GM12878 (cell line): ENCODE data around the gene WWOX. TPM values are rescaled to one million over a fixed set of nuclear protein-coding genes. Genes with fewer than 3 reads are reported as not detected.

Experiments used
- ATAC-seq: fragments of 200-7000 bp; cut with Tn5 transposase; 3 replicates; pipeline ENCODE4 v1.9.1; 2020; ENCODE audit warnings: mild to moderate bottlenecking, moderate library complexity
- BruUV-seq: library from RNA; stranded (reverse); fragments of 400-500 nt; replicated peaks from 2 replicates; lab custom pipeline; 2021; lab: Mats Ljungman, UMichigan
- CTCF ChIA-PET: fragments of 300-600 bp; sonication (Branson Sonifier 250); formaldehyde crosslinking; extraction: SDS; loops from one replicate; lab custom pipeline; 2021; ENCODE audit warnings: inconsistent platforms; lab: Yijun Ruan, JAX
- POLR2A ChIA-PET: fragments of 350-600 bp; formaldehyde crosslinking; extraction: SDS; loops from one replicate; lab custom pipeline; 2021; ENCODE audit warnings: inconsistent platforms; lab: Charles Lee
- RAD21 ChIA-PET: fragments of 300-600 bp; sonication (Branson Sonifier 250); formaldehyde crosslinking; loops from one replicate; lab custom pipeline; 2023; ENCODE audit warnings: antibody characterized with exemption; ENCODE audit not compliant: unreplicated experiment; lab: Charles Lee
- SMC1A ChIA-PET: fragments of 300-600 bp; sonication (Branson Sonifier 250); formaldehyde crosslinking; loops from one replicate; lab custom pipeline; 2023; ENCODE audit not compliant: unreplicated experiment, uncharacterized antibody; lab: Charles Lee
- DNase-seq: peaks from one replicate; pipeline ENCODE4 v3.0.0-alpha.2; 2011; ENCODE audit warnings: low read depth, low spot score
- FAIRE-seq: peaks from 3 replicates; lab custom pipeline; 2011; peaks lifted over from hg19 to GRCh38; lab: Jason Lieb, UNC
- H2AFZ ChIP-seq: 2 replicates; pipeline ENCODE4 v1.6.0; 2011; ENCODE audit warnings: low read depth, low read length, control low read depth; ENCODE audit not compliant: control insufficient read depth
- H3K27ac ChIP-seq: 2 replicates; pipeline ENCODE4 v1.5.1; 2011; ENCODE audit warnings: control low read depth; ENCODE audit not compliant: control insufficient read depth, insufficient read depth
- H3K27me3 ChIP-seq, 2 experiments: replicated peaks in 1 of 2; 2 replicates each; pipeline versions ENCODE4 v1.6.0 to v1.6.1; 2011; ENCODE audit warnings: low read length in 1 of 2; ENCODE audit not compliant: control insufficient read depth in 2 of 2, insufficient read depth in 2 of 2
- H3K36me3 ChIP-seq, 2 experiments: 2 replicates each; pipeline ENCODE4 v1.5.1; 2011; ENCODE audit warnings: low read length in 1 of 2; ENCODE audit not compliant: control insufficient read depth in 2 of 2, insufficient read depth in 2 of 2
- H3K4me1 ChIP-seq: 2 replicates; pipeline ENCODE4 v1.6.1; 2011; ENCODE audit warnings: mild to moderate bottlenecking, low read length, moderate library complexity, mixed read lengths; ENCODE audit not compliant: control insufficient read depth, insufficient read depth
- H3K4me2 ChIP-seq: 2 replicates; pipeline ENCODE4 v1.6.0; 2011; ENCODE audit warnings: control low read depth; ENCODE audit not compliant: control insufficient read depth, insufficient read depth
- H3K4me3 ChIP-seq: fragments of 200-600 bp; sonication (generic); 2 replicates; pipeline ENCODE4 v1.5.1; 2016
- H3K79me2 ChIP-seq: 2 replicates; pipeline ENCODE4 v1.6.0; 2011; ENCODE audit warnings: low read length; ENCODE audit not compliant: control insufficient read depth, insufficient read depth
- H3K9ac ChIP-seq: 2 replicates; pipeline ENCODE4 v1.8.0; 2011; ENCODE audit warnings: low read length, control low read depth, mixed read lengths; ENCODE audit not compliant: control insufficient read depth, insufficient read depth
- H3K9me3 ChIP-seq: replicated peaks from 3 replicates; pipeline ENCODE4 v1.5.1; 2011; ENCODE audit warnings: mild to moderate bottlenecking, low read length; ENCODE audit not compliant: control insufficient read depth, insufficient read depth
- H4K20me1 ChIP-seq: 2 replicates; pipeline ENCODE4 v1.6.0; 2011; ENCODE audit not compliant: control insufficient read depth, insufficient read depth
- EGR1 ChIP-seq, 2 experiments: IDR thresholded peaks; 1 replicate in 1 of 2; 2 replicates in 1 of 2; pipeline ENCODE4 v1.6.1; 2011 to 2012; ENCODE audit warnings: low read depth in 2 of 2, low read length in 2 of 2, borderline replicate concordance in 1 of 2, mild to moderate bottlenecking in 1 of 2, moderate library complexity in 1 of 2
- IRF5 ChIP-seq: fragments of 450-650 bp; IDR thresholded peaks from 2 replicates; pipeline ENCODE4 v1.6.1; 2017; ENCODE audit warnings: borderline replicate concordance
- PAX8 ChIP-seq: fragments of 450-650 bp; IDR thresholded peaks from 2 replicates; pipeline ENCODE4 v1.6.1; 2017; ENCODE audit warnings: mild to moderate bottlenecking, moderate library complexity
- PML ChIP-seq: IDR thresholded peaks from 2 replicates; pipeline ENCODE4 v1.6.1; 2012; ENCODE audit warnings: low read length, inconsistent platforms
- SMAD5 ChIP-seq: IDR thresholded peaks from 2 replicates; pipeline ENCODE4 v1.6.1; 2016; ENCODE audit warnings: antibody characterized with exemption, low read depth
- SMARCA5 ChIP-seq: fragments of 450-650 bp; IDR thresholded peaks from 2 replicates; pipeline ENCODE4 v1.6.1; 2017; ENCODE audit warnings: mild to moderate bottlenecking
- SPI1 ChIP-seq: IDR thresholded peaks from 2 replicates; pipeline ENCODE4 v1.6.1; 2011; ENCODE audit warnings: low read depth, mild to moderate bottlenecking, low read length, moderate library complexity, borderline replicate concordance; ENCODE audit not compliant: insufficient read depth
- SREBF2 ChIP-seq: IDR thresholded peaks from 2 replicates; pipeline ENCODE4 v1.6.1; 2012; ENCODE audit warnings: mild to moderate bottlenecking, low read length
- ZNF207 ChIP-seq: fragments of 450-650 bp; IDR thresholded peaks from 2 replicates; pipeline ENCODE4 v1.6.1; 2014; ENCODE audit warnings: antibody characterized with exemption, mild to moderate bottlenecking, borderline replicate concordance
- ZNF274 ChIP-seq: IDR thresholded peaks from one replicate; pipeline ENCODE4 v1.8.0; 2011; ENCODE audit not compliant: insufficient read length, insufficient read depth
- ZNF622 ChIP-seq: fragments of 450-650 bp; IDR thresholded peaks from 2 replicates; pipeline ENCODE4 v1.6.1; 2017; ENCODE audit warnings: mild to moderate bottlenecking, inconsistent platforms
- WGBS: methylation state at CpG from one replicate; pipeline ENCODE4 v1.1.6; 2016; ENCODE audit warnings: low lambda C conversion rate; ENCODE audit not compliant: insufficient replicate concordance, insufficient coverage; ENCODE audit errors: missing lambda C conversion rate; 5-methylcytosine and 5-hydroxymethylcytosine counted together
- in situ Hi-C: fragments of 300-500 bp; cut with MboI; formaldehyde crosslinking; loops from 9 replicates; pipeline ENCODE4 v1.14.3; 2018; ENCODE audit warnings: mixed read lengths
- intact Hi-C: fragments of 100-400 bp; cut with micrococcal nuclease; formaldehyde crosslinking; loops from one replicate; pipeline ENCODE4 v1.14.2; 2022; ENCODE audit not compliant: unreplicated experiment
- polyA plus RNA-seq, 11 experiments: library from polyadenylated mRNA; depleted of rRNA in 4 of 11; unstranded in 6 of 11; stranded (reverse) in 5 of 11; fragments of >200 nt; fragmentation: Nextera tagmentation in 4 of 11; fragmentation: Illumina TruSeq in 1 of 11; extraction: Ambion mirVana in 4 of 11; extraction: Trizol in 1 of 11; gene quantifications; 1 replicate in 1 of 11; 2 replicates in 10 of 11; pipeline versions ENCODE4 v1.2.1 to v1.2.3, GENCODE V29; 2011 to 2016; ENCODE audit warnings: inconsistent platforms in 2 of 11, missing spikeins in 2 of 11, low read depth in 1 of 11
- total RNA-seq, 4 experiments: library from RNA; depleted of rRNA in 3 of 4; stranded (reverse); fragments of >200 nt in 3 of 4; fragmentation: Illumina TruSeq in 1 of 4; extraction: Trizol in 1 of 4; gene quantifications; 2 replicates each; pipeline versions ENCODE4 v1.2.1 to v1.2.3, GENCODE V29; 2013 to 2021
- TF ChIP-seq, protein P1 (sequence below): fragments of 450-650 bp; IDR thresholded peaks from 2 replicates; pipeline ENCODE4 v1.6.1; 2017; ENCODE audit warnings: mild to moderate bottlenecking, moderate library complexity

WWOX gene
- total and polyA plus RNA-seq, 10 of the 15 experiments (the other 5 are each of a cell fraction or from before 2014, with no cell fraction given) = 2.8 to 24.4 (median 17.8) TPM

- ATAC-seq = no peak
- no peak overlapping the region for H3K9ac ChIP-seq
- DNase-seq = no peak
- no peaks in the 10 kb centered on the region for H3K27me3 ChIP-seq
- H3K9me3 ChIP-seq = no peaks in the 10 kb centered on the region
- no peak overlapping the region for H3K4me2 ChIP-seq
- TF ChIP-seq PML = no peak
- TF ChIP-seq ZNF274 = no peak
- WGBS = 22% methylated on average over 4 of the region's 4 CpGs
- intact Hi-C loops (no loop called here), in situ Hi-C loops (no loop called here)
- H3K4me1 ChIP-seq = no peaks in the 10 kb centered on the region
- no peak overlapping the region for H3K4me3 ChIP-seq
- no peak for FAIRE-seq
- no peaks in the 10 kb centered on the region for H3K36me3 ChIP-seq
- BruUV-seq = no TSS peak
- no peak overlapping the region for H2AFZ ChIP-seq
- no peaks in the 10 kb centered on the region for H4K20me1 ChIP-seq
- H3K27ac ChIP-seq = no peak overlapping the region
- RAD21 ChIA-PET = no interaction called here
- CTCF ChIA-PET = no interaction called here
- no peaks in the 10 kb centered on the region for H3K79me2 ChIP-seq
- SMC1A ChIA-PET = interaction anchor here (0.6 kb wide), 1 partner anchor 10 kb away, joined by 3 read pairs; no protein-coding TSS in a partner anchor
- POLR2A ChIA-PET = no interaction called here
Measured at GRCh38 chr16:78903843-78904242, 804.4 kb downstream of the WWOX start.

DNA sequence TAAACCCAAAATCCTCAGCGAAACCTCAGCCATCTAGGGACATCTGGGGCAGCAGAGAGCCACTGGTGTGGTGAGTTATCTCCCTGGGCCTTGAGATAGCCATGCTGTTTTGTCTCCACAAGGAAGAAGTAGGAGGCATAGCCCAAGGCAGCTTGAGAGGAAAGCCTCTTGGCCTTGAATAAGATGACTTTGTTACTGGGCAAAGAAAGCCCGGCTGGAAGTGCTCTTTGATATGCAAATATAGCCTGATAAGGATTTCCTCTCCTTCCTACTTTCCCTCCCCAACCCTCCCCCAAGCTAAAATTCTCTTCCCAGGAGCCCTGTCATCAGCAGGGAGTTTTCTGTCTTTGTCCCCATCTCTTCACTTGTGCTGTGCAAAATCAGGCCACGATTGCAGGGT is 806.7 kb downstream of the WWOX start:
- BruUV-seq = no TSS peak
- no peak overlapping the region for H3K9ac ChIP-seq
- no peak overlapping the region for H3K27ac ChIP-seq
- DNase-seq (no peak), FAIRE-seq (no peak), ATAC-seq (no peak)
- no peaks in the 10 kb centered on the region for H3K27me3 ChIP-seq
- intact Hi-C loops = no loop called here
- ChIA-PET CTCF (no interaction called here), POLR2A (no interaction called here), SMC1A (interaction anchor here (0.6 to 1.0 kb wide), 2 partner anchors 18 to 91 kb away, joined by 3 to 4 read pairs; no protein-coding TSS in a partner anchor), RAD21 (no interaction called here)
- H2AFZ ChIP-seq = no peak overlapping the region
- no peaks in the 10 kb centered on the region for H3K36me3 ChIP-seq
- H3K4me1 ChIP-seq = no peaks in the 10 kb centered on the region
- H3K4me2 ChIP-seq = no peak overlapping the region
- in situ Hi-C loops = no loop called here
- H3K9me3 ChIP-seq = no peaks in the 10 kb centered on the region
- WGBS = 35% methylated on average over 3 of the region's 3 CpGs
- H4K20me1 ChIP-seq = no peaks in the 10 kb centered on the region
- no peak overlapping the region for H3K4me3 ChIP-seq
- no peaks in the 10 kb centered on the region for H3K79me2 ChIP-seq
- TF ChIP-seq SPI1 (no peak), EGR1 (IDR thresholded peaks at IDR 0.05; ENCODE audit: borderline replicate concordance in 1 of 2, low read depth in 2 of 2, low read length in 2 of 2) (no peak), SREBF2 (no peak), SMARCA5 (no peak), PAX8 (no peak), ZNF622 (no peak), IRF5 (no peak), ZNF207 (no peak), SMAD5 (no peak)
- TF ChIP-seq, protein P1, sequence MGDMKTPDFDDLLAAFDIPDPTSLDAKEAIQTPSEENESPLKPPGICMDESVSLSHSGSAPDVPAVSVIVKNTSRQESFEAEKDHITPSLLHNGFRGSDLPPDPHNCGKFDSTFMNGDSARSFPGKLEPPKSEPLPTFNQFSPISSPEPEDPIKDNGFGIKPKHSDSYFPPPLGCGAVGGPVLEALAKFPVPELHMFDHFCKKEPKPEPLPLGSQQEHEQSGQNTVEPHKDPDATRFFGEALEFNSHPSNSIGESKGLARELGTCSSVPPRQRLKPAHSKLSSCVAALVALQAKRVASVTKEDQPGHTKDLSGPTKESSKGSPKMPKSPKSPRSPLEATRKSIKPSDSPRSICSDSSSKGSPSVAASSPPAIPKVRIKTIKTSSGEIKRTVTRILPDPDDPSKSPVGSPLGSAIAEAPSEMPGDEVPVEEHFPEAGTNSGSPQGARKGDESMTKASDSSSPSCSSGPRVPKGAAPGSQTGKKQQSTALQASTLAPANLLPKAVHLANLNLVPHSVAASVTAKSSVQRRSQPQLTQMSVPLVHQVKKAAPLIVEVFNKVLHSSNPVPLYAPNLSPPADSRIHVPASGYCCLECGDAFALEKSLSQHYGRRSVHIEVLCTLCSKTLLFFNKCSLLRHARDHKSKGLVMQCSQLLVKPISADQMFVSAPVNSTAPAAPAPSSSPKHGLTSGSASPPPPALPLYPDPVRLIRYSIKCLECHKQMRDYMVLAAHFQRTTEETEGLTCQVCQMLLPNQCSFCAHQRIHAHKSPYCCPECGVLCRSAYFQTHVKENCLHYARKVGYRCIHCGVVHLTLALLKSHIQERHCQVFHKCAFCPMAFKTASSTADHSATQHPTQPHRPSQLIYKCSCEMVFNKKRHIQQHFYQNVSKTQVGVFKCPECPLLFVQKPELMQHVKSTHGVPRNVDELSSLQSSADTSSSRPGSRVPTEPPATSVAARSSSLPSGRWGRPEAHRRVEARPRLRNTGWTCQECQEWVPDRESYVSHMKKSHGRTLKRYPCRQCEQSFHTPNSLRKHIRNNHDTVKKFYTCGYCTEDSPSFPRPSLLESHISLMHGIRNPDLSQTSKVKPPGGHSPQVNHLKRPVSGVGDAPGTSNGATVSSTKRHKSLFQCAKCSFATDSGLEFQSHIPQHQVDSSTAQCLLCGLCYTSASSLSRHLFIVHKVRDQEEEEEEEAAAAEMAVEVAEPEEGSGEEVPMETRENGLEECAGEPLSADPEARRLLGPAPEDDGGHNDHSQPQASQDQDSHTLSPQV = no peak
